GM23338 (cell line): ENCODE measurements around the gene EGF.

ENCODE experiments used
- CREB1 ChIP-seq: fragments of 250-450 bp; sonication (Bioruptor Pico); IDR thresholded peaks from 2 replicates; pipeline ENCODE4 v1.5.0; 2020; ENCODE audit warnings: low read depth, mild to moderate bottlenecking, moderate library complexity
- CTCF ChIP-seq, 2 experiments: fragments of 200-600 bp in 1 of 2; sonication (generic) in 1 of 2; conservative IDR thresholded peaks; 2 replicates each; pipeline versions ENCODE4 v1.5.1 to v1.6.1; 2016 to 2017; ENCODE audit warnings: antibody characterized with exemption in 2 of 2, low read depth in 2 of 2, mild to moderate bottlenecking in 2 of 2, moderate library complexity in 1 of 2
- ETS1 ChIP-seq: IDR thresholded peaks from 2 replicates; pipeline ENCODE4 v1.6.1; 2016; ENCODE audit warnings: antibody characterized with exemption
- EZH2 ChIP-seq: fragments of 200-600 bp; sonication (generic); IDR thresholded peaks from one replicate; pipeline ENCODE4 v1.8.0; 2017; ENCODE audit warnings: antibody characterized with exemption, mild to moderate bottlenecking, low read depth; ENCODE audit not compliant: unreplicated experiment
- EZH2phosphoT487 ChIP-seq: fragments of 200-600 bp; sonication (generic); IDR thresholded peaks from one replicate; pipeline ENCODE4 v1.8.1; 2018; ENCODE audit warnings: antibody characterized with exemption; ENCODE audit not compliant: unreplicated experiment
- JUNB ChIP-seq: IDR thresholded peaks from one replicate; pipeline ENCODE4 v1.6.1; 2016; ENCODE audit warnings: antibody characterized with exemption; ENCODE audit not compliant: unreplicated experiment
- NANOG ChIP-seq: IDR thresholded peaks from 2 replicates; pipeline ENCODE4 v1.6.1; 2016; ENCODE audit warnings: antibody characterized with exemption, borderline replicate concordance
- POLR2AphosphoS5 ChIP-seq: IDR thresholded peaks from 2 replicates; pipeline ENCODE4 v1.6.1; 2016; ENCODE audit warnings: antibody characterized with exemption, low read depth
- REST ChIP-seq: IDR thresholded peaks from one replicate; pipeline ENCODE4 v1.6.1; 2018; ENCODE audit warnings: antibody characterized with exemption; ENCODE audit not compliant: unreplicated experiment
- STAT1 ChIP-seq: IDR thresholded peaks from one replicate; pipeline ENCODE4 v1.6.1; 2016; ENCODE audit warnings: antibody characterized with exemption; ENCODE audit not compliant: unreplicated experiment
- ZNF114 ChIP-seq: fragments of 250-450 bp; sonication (Bioruptor Pico); IDR thresholded peaks from 2 replicates; pipeline ENCODE4 v1.5.0; 2020; ENCODE audit warnings: mild to moderate bottlenecking, moderate library complexity
- ZNF331 ChIP-seq: fragments of 250-450 bp; sonication (Bioruptor Pico); IDR thresholded peaks from 2 replicates; pipeline ENCODE4 v1.5.0; 2020; ENCODE audit warnings: low read depth, mild to moderate bottlenecking, moderate library complexity

- no peak for TF ChIP-seq CTCF (conservative IDR thresholded peaks at IDR 0.05; ENCODE audit: low read depth in 2 of 2)
- no peak for TF ChIP-seq POLR2AphosphoS5
- TF ChIP-seq ETS1, result no peak
- TF ChIP-seq EZH2phosphoT487, result no peak
- TF ChIP-seq REST, result no peak
- TF ChIP-seq EZH2, result no peak
- TF ChIP-seq CREB1 (CRISPR knock-in tag), result no peak
- no peak for TF ChIP-seq ZNF114 (CRISPR knock-in tag)
- no peak for TF ChIP-seq ZNF331 (CRISPR knock-in tag)
- TF ChIP-seq STAT1, result no peak
- TF ChIP-seq NANOG, result no peak
- no peak for TF ChIP-seq JUNB
These were observed 69.8 kb downstream of the EGF start for GRCh38 chr4:109982521-109982920.
